H4 (cell line): ENCODE measurements around the gene NAA15. TPM values are rescaled to one million over a fixed set of nuclear protein-coding genes. Genes with fewer than 3 reads are reported as not detected.
A peak's percentile ranks its signal among the peaks of the same experiment; 100 is the strongest.
"Not testable (repeated sequence)": the region's sequence is repeated elsewhere in the genome, so short reads cannot be mapped to it uniquely, and the experiment has no call there.

Source experiments
- DNase-seq: peaks from one replicate; pipeline ENCODE4 v3.0.0-alpha.2; 2015; ENCODE audit warnings: low spot score
- total RNA-seq: library from RNA; depleted of rRNA; stranded (reverse); fragments of >200 nt; shearing (Covaris generic); gene quantifications from 2 replicates; pipeline ENCODE4 v1.2.3, GENCODE V29; 2014

NAA15 gene
- total RNA-seq, 1 experiment from 2014 or later = 36.9 TPM

- DNase-seq = no peak
Observed at GRCh38 chr4:139361301-139361700, 60.0 kb downstream of the NAA15 start.

GRCh38 chr4:139367421-139368090, 66.3 kb downstream of the NAA15 start:
- no peak for DNase-seq

GRCh38 chr4:139368998-139369397, 67.7 kb downstream of the NAA15 start:
- no peak for DNase-seq

GRCh38 chr4:139374251-139374650, 72.9 kb downstream of the NAA15 start:
- no peak for DNase-seq

DNA sequence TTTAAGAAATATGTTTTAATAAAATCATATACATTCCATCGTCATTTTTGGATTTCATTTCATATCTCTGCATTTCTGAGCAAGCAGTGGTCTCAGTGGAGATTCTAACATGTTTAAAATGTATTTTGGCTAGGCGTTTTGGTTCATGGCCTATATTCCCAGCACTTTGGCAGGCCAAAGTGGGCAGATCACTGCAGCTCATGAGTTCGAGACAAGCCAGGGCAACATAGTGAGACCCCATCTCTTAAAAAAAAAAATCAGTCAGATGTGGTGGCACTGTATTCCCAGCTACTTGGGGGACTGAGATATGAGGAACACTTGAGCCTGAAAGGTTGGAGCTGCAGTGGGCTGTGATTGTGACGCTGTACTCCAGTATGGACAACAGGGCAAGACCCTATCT, 85.1 kb downstream of the NAA15 start:
- DNase-seq = no peak

DNA sequence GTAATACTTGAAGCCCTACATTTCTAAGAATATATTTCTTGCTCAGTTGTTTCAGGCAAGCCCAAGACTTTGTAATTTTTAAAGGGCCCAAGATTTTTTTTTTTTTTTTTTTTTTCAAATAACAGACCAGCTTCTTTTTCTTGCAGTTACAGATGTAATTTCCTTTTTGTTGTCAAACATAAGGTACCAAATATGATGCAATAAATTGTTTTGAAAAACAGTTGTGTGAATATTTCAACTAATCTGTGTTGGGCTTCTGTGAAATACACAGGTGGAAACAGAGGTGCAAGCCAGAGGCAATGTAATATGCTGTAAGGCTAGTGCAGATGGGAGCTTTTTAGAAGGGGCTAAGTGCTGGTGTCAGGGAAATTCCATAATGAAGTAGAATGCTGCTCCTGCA, 87.8 kb downstream of the NAA15 start:
- no peak for DNase-seq

DNA sequence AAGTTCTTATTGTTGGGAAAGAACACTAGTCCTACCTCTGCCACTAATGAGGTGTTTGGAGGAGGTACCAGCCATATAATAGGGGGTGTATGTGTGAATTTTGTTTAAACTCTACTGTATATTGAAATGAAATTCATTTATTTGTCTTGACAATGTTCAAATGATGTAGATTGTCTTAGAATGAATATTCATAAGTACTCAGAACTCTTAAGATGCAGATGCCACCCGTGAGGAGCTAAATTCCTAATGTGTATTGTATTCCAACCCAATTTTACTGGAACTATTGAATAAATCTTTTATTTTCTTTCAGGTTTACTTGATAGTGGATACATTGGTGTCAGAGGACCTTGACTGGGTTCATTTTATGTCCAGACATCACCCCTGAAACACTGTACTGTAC, 88.7 kb downstream of the NAA15 start:
- DNase-seq = no peak

GRCh38 chr4:139391731-139392130, 90.4 kb downstream of the NAA15 start:
- no peak for DNase-seq

- no peak for DNase-seq
Observed at GRCh38 chr4:139392797-139393196, 91.5 kb downstream of the NAA15 start.

DNA sequence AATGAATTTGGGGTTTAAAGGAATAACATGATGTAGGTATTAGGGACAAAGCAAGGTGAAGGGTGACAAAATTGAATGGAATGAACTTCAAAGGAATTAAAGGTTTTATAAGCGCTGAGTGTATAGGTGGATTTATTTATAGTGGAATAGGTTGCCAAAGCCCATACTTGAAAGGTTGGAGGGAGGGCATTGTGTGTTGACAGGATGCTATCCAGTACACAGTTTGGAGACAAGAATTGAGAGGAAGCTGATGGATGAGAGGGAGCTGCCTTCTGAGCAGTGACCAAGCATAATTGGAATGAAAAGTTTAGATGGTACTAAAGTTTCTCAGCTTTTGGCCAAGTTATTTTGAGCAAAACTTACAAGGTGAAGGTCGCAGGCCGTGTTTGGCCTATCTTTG, 100.1 kb downstream of the NAA15 start:
- no peak for DNase-seq

- no peak for DNase-seq
Observed at GRCh38 chr4:139402436-139402835, 101.1 kb downstream of the NAA15 start.

GRCh38 chr4:139403462-139403861, 102.2 kb downstream of the NAA15 start:
- DNase-seq = no peak

DNA sequence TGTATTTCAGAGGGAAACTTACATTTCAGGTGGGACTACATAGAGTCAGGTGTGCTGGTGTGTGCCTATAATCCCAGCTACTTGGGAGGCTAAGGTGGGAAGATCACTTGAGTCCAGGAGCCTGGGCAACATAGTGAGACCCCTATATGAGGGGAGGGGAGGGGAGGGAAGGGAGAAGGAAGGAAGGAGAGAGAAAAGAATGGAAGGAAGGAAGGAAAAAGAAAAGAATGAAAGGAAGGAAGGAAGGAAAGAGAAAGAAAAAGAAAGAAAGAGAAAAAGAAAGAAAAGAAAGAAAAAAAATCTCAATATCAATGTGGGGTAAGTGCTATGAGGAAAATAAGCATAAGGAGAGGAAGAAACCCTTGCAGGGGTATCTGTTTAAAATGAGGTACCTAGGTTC, 109.0 kb downstream of the NAA15 start:
- no peak for DNase-seq

DNA sequence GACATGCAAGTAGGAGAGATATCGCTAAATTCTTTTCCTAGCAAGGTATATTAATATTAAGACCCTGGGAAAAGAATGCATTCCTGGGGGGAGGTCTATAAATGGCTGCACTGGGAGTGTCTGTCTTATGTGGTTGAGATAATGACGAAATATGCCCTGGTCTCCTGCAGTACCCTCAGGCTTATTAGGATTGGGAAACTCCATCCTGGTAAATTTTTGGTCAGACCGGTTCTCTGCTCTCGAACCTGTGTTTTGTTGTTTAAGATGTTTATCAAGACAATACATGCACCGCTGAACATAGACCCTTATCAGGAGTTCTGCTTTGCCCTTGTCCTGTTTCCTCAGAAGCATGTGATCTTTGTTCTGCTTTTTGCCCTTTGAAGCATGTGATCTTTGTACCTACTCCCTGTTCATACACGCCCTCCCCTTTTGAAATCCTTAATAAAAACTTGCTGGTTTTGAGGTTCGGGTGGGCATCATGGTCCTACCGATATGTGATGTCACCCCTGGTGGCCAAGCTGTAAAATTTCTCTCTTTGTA, 113.4 kb downstream of the NAA15 start:
- not testable (repeated sequence) for DNase-seq

DNA sequence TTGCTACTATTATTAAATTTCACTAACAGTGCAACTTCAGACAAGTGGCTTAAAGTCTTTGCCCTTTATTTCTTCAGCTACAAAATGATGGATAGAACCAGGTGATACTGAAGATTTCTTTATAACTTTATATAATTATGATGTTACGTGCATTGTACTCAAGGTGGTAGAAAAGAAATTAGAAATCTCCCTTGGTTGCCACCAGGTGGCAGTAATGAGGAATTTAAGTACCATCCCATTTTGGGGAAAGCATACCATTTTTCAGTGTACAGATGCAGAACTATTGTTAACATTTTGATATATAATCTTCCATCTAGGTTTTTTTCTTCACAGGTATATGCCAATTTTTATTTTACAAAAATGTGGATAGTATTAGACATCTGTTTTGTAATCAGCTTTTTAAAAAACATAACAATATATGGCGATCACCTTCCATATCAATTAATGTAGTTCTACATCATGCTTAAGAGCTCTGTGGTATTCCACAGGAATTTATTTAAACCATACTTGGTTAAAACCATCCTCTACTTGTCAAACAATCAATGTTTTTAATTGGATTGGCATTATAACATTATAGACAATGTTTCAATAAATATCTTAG, 114.9 kb downstream of the NAA15 start:
- peak; percentile 23 for DNase-seq

DNA sequence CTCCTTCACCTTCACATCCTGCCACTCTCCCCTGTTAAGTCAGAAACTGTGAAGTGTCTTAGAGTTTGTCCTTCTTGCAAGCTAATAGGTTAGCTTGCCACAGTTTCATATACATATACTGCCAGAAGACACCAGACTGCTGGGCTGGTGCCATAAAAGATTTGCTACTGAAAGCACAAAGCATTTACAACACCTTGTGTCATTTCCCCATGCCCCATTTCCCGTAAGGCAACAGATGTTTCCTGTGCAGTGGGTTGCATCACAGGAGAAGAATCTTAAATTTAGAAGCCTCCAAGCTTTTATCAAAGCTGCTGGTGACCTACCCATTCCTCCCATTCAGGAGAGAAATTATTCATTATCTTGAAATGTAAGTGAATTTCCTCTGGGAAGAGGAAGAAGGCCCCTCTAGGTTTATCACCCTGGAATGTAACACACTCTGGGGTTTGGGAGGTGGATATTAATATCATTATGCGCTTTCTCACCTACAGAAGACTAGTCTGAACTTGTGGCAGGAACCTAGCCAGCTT, 118.1 kb downstream of the NAA15 start:
- DNase-seq = no peak

DNA sequence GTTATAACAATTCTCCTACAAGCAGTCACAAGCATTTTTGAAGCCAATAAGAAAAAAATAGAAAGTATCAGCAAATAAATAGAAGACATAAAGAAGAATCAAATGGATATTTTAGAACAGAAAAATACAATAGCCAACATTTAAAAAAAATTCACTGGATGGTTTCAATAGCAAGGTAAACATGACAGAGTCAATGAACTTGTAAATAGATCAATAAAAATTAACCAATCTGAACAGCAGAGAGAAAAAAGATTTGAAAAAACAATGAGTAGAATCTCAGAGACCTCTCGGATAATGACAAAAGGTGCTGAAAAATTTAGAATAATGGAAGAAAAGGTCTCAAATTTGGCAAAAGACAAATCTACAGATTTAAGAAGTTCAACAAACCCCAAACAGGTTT, 119.3 kb downstream of the NAA15 start:
- DNase-seq = no peak

DNA sequence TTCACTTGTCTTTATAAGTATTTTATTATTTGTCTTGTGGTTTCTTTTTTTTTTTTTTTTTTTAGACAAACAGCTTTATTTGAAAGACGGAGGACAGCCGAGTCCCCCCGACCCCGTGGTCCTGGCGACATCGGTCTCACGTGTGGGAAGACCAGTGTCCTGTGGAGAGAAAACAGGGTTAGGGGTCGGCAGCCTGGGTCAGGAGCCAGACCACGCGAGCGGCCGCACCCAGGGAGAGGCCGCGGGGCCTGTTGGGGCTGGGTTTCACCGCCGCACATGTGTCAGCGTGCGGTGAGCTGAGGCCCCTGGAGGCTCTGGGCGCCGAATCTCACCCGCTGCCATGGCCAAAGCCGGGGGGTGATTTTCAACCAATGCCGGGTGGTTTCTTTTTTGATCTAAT, 134.8 kb downstream of the NAA15 start:
- DNase-seq = no peak

GRCh38 chr4:139438141-139438540, 136.8 kb downstream of the NAA15 start:
- DNase-seq = no peak

- DNase-seq = no peak
Observed at GRCh38 chr4:139441029-139441428, 139.7 kb downstream of the NAA15 start.

- DNase-seq = no peak
Observed at GRCh38 chr4:139443661-139444060, 142.4 kb downstream of the NAA15 start.

GRCh38 chr4:139444881-139445280, 143.6 kb downstream of the NAA15 start:
- DNase-seq = not testable (repeated sequence)

GRCh38 chr4:139447078-139447477, 145.8 kb downstream of the NAA15 start:
- not testable (repeated sequence) for DNase-seq
